Stimulated activated CD8-positive, alpha-beta memory T cell treated with anti-CD3 and anti-CD28 coated beads, Interleukin-4, amount 100 ng/mL, for 4 hours (primary cell): ENCODE results near the gene ING1.
"Not testable (repeated sequence)": the region's sequence is repeated elsewhere in the genome, so short reads cannot be mapped to it uniquely, and the experiment has no call there.

Experiments used
- DNase-seq, 2 donors: peaks; one replicate each; pipeline ENCODE4 v3.0.0-alpha.2; 2020; ENCODE audit warnings: low read depth in 2 of 2, low spot score in 1 of 2

Gene ING1, protein sequence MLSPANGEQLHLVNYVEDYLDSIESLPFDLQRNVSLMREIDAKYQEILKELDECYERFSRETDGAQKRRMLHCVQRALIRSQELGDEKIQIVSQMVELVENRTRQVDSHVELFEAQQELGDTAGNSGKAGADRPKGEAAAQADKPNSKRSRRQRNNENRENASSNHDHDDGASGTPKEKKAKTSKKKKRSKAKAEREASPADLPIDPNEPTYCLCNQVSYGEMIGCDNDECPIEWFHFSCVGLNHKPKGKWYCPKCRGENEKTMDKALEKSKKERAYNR

DNA sequence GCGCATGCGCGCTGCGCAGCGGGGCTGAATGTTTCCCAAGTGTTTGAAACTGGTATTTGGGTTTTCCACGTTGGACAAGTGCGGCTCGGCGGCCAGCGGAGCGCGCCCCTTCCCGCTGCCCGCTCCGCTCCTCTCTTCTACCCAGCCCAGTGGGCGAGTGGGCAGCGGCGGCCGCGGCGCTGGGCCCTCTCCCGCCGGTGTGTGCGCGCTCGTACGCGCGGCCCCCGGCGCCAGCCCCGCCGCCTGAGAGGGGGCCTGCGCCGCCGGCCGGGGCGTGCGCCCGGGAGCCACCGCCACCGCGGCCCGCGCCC lies at the start of gene ING1:
Gene ING1 (plus strand): TSS at position 59 of the 311 bp plus-strand sequence. CDS start 450 bp downstream, outside the sequence.
- no peak for DNase-seq

DNA sequence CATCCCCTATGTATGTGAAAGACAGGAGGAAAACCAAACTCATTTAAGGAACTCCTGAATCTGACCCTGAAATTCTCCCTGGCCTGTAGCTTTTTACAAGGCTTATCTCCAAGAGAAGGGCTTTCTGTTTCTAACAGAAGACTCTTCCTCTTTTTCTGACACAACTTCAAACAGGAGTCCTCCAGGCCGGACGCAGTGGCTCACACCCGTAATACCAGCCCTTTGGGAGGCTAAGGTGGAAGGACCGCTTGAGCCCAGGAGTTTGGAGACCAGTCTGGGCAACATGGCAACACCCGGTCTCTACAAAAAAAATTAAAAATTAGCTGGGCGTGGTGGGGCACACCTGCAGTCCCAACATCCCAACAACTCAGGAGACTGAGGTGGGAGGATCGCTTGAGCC lies 49.5 kb upstream of the ING1 start:
- DNase-seq, result no peak

DNA sequence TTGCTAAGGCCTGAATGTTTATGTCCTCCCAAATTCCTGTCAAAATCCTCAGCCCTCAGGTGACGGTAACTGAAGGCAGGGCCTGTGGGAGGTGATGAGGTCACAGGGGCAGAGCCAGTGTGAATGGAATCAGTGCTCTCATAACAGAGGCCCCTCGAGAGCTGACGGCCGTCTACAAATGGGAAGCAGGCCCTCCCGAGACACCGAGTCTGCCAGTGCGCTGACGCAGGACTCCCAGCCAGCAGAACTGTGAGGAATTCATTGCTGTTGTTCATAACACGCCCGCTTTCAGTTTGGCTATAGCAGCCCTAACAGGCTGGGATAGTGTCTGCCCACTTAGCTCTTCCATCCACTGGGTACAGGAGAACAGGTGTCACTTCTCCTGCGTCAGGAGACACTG lies 48.8 kb upstream of the ING1 start:
- no peak for DNase-seq

- no peak for DNase-seq
Observed at GRCh38 chr13:110665491-110666254, 47.8 kb upstream of the ING1 start.

- DNase-seq, result no peak
Observed at GRCh38 chr13:110666255-110666533, 47.3 kb upstream of the ING1 start.

- DNase-seq, result no peak
Observed at GRCh38 chr13:110669036-110669435, 44.5 kb upstream of the ING1 start.

- DNase-seq, result not testable (repeated sequence)
Observed at GRCh38 chr13:110669814-110670213, 43.7 kb upstream of the ING1 start.

DNA sequence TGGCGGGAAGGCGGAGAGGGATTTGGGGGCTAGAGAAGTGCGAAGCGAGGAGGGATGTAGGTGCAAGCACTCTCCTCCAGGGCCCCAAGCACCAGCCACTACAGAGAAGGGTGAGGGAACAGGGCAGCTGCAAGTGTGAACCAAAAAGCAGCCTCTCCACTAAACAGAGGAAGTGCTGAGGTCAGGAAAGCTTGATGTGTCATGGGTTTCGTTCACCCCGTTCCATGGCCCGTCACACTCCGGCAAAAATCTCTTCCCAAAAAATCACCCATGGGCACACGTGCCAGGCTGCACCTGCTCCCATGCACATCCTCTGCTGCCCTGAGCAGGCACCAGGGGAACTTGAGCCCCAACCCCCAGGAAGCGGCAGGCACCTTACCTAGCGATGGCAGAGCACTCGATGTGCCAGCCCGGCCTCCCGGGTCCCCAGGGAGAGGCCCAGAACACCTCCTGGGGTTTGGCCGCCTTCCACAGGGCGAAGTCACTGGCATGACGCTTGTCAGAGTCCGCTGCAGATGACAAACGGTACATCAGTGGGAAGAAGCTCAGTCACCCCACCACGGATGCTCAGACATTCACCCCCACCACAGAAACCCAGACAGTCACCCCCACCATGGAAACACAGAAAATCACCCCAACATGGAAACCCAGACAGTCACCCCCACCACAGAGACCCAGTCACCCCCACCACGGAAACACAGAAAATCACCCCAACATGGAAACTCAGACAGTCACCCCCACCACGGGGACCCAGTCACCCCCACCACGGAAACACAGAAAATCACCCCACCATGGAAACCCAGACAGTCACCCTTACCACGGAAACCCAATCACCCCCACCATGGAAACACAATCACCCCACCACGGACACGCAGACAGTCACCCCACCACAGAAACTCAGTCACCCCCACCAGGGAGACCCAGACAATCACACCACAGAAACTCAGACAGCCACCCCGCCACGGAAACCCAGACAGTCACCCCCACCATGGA lies 36.6 kb upstream of the ING1 start:
- no peak for DNase-seq

- no peak for DNase-seq
Observed at GRCh38 chr13:110677731-110678545, 35.6 kb upstream of the ING1 start.

DNA sequence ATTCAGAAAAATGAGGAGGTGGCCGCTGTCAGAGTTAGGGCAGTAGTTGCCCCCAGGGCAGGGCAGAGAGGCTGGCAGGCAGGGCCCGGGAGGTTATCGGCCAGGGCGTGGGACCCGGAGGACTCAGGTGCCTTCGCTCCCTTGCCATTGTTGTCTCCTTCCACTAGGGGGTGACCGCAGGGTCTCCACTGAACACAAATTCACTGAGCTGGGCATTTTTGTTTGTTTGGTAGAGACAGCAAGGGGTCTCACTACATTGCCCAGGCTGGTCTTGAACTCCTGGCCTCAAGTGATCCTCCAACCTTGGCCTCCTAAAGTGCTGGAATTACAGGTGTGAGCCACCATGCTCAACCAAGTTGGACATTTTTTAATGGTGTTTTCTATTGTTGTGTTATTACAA lies 32.6 kb upstream of the ING1 start:
- no peak for DNase-seq

DNA sequence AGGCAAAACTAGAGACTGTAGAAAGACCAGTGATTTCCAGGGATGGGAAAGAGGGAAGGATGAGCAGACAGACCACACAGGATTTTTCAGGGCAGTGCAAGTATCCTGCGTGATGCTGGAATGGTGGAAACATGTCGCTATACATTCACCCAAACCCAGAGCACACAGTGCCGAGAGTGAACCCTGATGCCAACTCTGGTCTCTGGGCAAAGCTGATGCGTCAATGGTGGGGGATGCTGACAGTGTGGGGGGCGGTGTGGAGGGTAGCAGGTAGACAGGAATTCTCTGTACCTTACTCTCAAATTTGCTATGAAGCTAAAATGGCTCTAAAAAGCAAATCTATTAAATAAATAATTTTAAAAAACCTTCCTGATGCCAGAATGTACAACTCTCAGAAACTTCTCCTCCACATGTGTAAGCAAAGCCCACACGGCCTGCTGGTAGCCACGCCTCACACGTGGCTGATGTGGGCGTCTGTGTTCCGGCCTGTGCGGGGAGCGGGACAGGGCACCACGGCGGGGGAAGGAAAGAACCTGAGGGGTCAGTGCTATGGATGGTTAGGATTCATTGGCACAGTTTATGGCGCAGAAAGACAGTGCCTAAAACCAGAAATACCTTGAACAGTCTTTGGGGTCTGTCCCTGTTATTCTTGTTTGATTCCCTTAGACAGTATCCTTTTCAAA lies 31.5 kb upstream of the ING1 start:
- no peak for DNase-seq

DNA sequence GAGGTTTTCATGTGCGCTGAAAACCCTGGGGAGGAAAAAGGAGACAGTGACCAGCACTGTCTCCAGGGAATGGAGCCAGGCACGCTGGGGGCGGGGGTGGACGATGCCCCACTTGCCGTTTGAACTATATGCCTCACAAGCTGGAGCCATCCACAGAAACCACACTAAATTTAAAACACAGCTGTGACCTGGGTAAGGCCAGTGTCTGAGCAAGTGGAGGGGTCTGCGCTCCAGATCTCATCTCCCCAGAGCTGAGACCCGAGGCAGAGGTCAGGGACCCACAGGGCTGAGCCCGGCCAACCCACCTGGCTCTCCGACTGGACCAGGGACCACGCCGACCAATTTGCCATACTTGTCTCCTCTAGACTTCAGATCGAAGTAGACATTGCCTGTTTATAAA lies 30.8 kb upstream of the ING1 start:
- no peak for DNase-seq

- no peak for DNase-seq
Observed at GRCh38 chr13:110683203-110683883, 30.2 kb upstream of the ING1 start.

- no peak for DNase-seq
Observed at GRCh38 chr13:110683921-110684320, 29.6 kb upstream of the ING1 start.

DNA sequence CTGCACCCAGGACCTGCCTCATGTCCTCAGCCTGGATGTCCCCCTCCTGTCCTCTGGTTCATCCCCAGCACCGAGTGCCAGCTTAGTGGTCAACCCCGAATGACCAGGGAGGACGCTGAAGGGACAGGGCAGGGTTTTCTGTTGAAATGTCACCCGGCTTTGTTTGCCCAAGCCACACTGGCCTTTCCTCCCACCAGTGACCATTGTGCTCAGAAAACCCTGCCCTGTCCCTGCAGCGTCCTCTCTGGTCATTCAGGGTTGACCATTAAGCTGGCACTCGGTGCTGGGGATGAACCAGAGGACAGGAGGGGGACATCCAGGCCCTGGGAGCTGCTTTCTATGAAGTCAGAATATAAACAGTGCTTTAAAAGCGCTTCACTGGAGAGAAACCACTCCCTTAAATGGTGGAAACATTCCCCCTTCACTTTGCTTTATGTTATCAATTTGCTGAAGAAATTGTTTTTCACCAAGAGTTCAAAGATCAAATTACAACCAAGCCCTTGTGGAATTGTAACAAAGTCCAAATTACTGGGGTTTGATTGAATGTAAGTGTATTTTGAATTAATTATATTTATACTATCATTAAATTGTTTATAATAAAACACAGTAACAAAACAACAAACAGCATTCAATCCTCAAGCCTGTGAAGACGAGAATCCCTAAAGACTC lies 29.0 kb upstream of the ING1 start:
- DNase-seq, result no peak

DNA sequence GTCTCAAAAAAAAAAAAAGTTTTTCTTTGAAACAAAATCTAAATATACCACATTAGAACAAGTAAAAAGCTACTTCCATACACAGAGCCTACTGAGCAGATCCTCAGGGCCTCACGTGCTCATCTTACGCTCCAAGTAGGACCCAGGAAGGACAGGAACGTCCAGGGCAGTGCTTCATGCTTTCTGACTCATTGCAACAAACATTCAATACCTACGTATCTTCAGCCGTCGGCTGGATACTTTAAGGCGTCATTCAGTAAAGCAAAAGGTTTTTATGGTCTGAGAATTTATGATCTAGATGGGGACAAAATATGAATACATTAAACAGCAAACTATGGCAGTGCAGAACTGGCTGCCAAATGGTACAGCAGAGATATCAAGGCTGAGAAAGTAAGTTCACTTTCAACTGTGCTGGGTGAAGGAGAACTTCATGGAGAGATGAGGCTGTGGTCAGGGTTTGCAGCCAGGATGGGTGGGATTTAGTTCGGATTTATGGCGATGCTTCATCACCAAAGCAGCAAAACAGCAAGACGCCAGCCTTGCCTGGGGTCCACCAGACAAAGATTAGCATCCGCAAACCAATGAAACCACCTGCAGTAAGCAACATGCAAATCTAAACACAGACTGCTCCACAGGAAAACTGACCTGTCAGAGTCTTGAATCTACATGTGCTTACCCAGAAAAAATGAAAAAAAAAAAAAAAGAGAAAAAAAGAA lies 28.0 kb upstream of the ING1 start:
- DNase-seq, result no peak

DNA sequence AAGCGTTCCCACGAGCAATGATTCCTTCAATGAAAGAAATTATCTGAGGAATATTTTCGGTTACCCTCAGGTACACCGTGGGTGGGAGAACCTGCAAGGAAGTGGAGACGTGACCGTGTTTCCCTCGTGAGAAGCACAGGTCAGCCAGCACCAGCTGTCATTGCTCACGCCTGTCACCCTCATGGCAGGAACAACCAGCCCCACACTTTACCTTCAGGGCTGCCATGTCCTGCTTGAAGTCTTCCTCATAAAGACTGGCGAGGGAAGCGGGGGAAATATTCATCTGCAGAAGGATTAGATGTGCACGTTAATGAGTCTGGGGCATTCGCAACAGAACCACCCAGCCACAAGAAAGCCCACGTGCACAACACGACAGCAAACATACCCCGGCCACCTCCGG lies 25.8 kb upstream of the ING1 start:
- DNase-seq, result no peak

GRCh38 chr13:110689041-110689440 lies 24.5 kb upstream of the ING1 start:
- no peak for DNase-seq

- no peak for DNase-seq
Observed at GRCh38 chr13:110689711-110690110, 23.8 kb upstream of the ING1 start.
